ENCODE measurements around the gene ITGB3BP. TPM values are rescaled to one million over a fixed set of nuclear protein-coding genes. Genes with fewer than 3 reads are reported as not detected.
"Not testable (repeated sequence)": the region's sequence is repeated elsewhere in the genome, so short reads cannot be mapped to it uniquely, and the experiment has no call there.

Gene ITGB3BP
- total and polyA plus RNA-seq, 10 donors = 17.5 to 31.4 (median 22.0) TPM

- no peak for DNase-seq
- Histone ChIP-seq H3K36me3 (peaks cover 2 to 62% (median 18%) of the 10 kb centered on the region in 6 donors), H3K4me1 (no peaks in the 10 kb centered on the region), H3K27me3 (replicated peaks in 1 of 7) (no peaks in the 10 kb centered on the region), H3K27ac (no peak overlapping the region), H3K9me3 (peaks cover 0 to 28% (median 25%) of the 10 kb centered on the region in 8 donors), H3K4me3 (no peak overlapping the region)
- TF ChIP-seq CTCF (IDR thresholded peaks at IDR 0.05 in 8 of 11, conservative IDR thresholded peaks at IDR 0.05 in 3 of 11) = no peak
- no peak for TF ChIP-seq POLR2A (IDR thresholded peaks at IDR 0.05)
- no peak for TF ChIP-seq POLR2AphosphoS5 (IDR thresholded peaks at IDR 0.05)
- intact Hi-C loops (cut with DNase I; ENCODE audit: low total_unique reads) = no loop called here
Observed at GRCh38 chr1:63428815-63429214, 94.2 kb downstream of the ITGB3BP start.

- intact Hi-C loops (cut with DNase I; ENCODE audit: low total_unique reads) = no loop called here
- DNase-seq = no peak
- TF ChIP-seq POLR2AphosphoS5 (IDR thresholded peaks at IDR 0.05) (no peak), CTCF (IDR thresholded peaks at IDR 0.05 in 8 of 11, conservative IDR thresholded peaks at IDR 0.05 in 3 of 11) (no peak), POLR2A (IDR thresholded peaks at IDR 0.05) (no peak)
- Histone ChIP-seq H3K9me3 (peaks cover 0 to under 1% (median 0%) of the 10 kb centered on the region in 8 donors), H3K36me3 (peaks cover 0 to 51% (median 12%) of the 10 kb centered on the region in 6 donors), H3K4me3 (no peak overlapping the region), H3K27ac (no peak overlapping the region), H3K4me1 (no peaks in the 10 kb centered on the region), H3K27me3 (replicated peaks in 1 of 7) (no peaks in the 10 kb centered on the region)
- 94 to 100% (median 98%) methylated on average over 2 of the region's 2 CpGs for WGBS, 5 donors
Observed at GRCh38 chr1:63423649-63424048, 99.4 kb downstream of the ITGB3BP start.

GRCh38 chr1:63420746-63421145, 102.3 kb downstream of the ITGB3BP start:
- H3K27me3 ChIP-seq (replicated peaks in 1 of 7); H3K27ac ChIP-seq; DNase-seq; H3K9me3 ChIP-seq; H3K4me1 ChIP-seq; intact Hi-C loops (cut with DNase I; ENCODE audit: low total_unique reads); H3K4me3 ChIP-seq: not testable (repeated sequence)
- WGBS, 5 donors = 86 to 100% (median 100%) methylated on average over 1 of the region's 1 CpG
- H3K36me3 ChIP-seq = peaks cover 0 to 36% (median 9%) of the 10 kb centered on the region in 6 donors

- no peaks in the 10 kb centered on the region for H3K27me3 ChIP-seq (replicated peaks in 1 of 7)
- no peaks in the 10 kb centered on the region for H3K4me1 ChIP-seq
- TF ChIP-seq CTCF (IDR thresholded peaks at IDR 0.05 in 8 of 11, conservative IDR thresholded peaks at IDR 0.05 in 3 of 11) = no peak
- no peak for TF ChIP-seq POLR2AphosphoS5 (IDR thresholded peaks at IDR 0.05)
- H3K27ac ChIP-seq = no peak overlapping the region
- no peak for DNase-seq
- H3K4me3 ChIP-seq = no peak overlapping the region
- intact Hi-C loops (cut with DNase I; ENCODE audit: low total_unique reads) = no loop called here
- peaks cover 0 to 57% (median 20%) of the 10 kb centered on the region in 6 donors for H3K36me3 ChIP-seq
- H3K9me3 ChIP-seq = no peaks in the 10 kb centered on the region
Observed at GRCh38 chr1:63418101-63418500, 104.9 kb downstream of the ITGB3BP start.

Measured in spleen (tissue), 11 donors.